HG03521 (cell line): ENCODE results near the gene LHFPL2.

ENCODE experiments used
- ATAC-seq: cut with Tn5 transposase; IDR thresholded peaks from one replicate; pipeline ENCODE4 v1.9.1; 2021; ENCODE audit warnings: mild to moderate bottlenecking, moderate library complexity; ENCODE audit not compliant: unreplicated experiment

The LHFPL2 gene

GRCh38 chr5:78642701-78643100 is 5.9 kb downstream of the LHFPL2 start:
- no peak for ATAC-seq

GRCh38 chr5:78640662-78641474 is 7.7 kb downstream of the LHFPL2 start:
- ATAC-seq: peak; percentile 61

- no peak for ATAC-seq
Measured at GRCh38 chr5:78639791-78640190, 8.8 kb downstream of the LHFPL2 start.

GRCh38 chr5:78638973-78639669 is 9.5 kb downstream of the LHFPL2 start:
- no peak for ATAC-seq

GRCh38 chr5:78638423-78638822 is 10.1 kb downstream of the LHFPL2 start:
- no peak for ATAC-seq

- no peak for ATAC-seq
Measured at GRCh38 chr5:78637468-78637867, 11.1 kb downstream of the LHFPL2 start.

- no peak for ATAC-seq
Measured at GRCh38 chr5:78636682-78637081, 11.9 kb downstream of the LHFPL2 start.

GRCh38 chr5:78634634-78635033 is 13.9 kb downstream of the LHFPL2 start:
- no peak for ATAC-seq

GRCh38 chr5:78634229-78634628 is 14.3 kb downstream of the LHFPL2 start:
- ATAC-seq: no peak

GRCh38 chr5:78633700-78634099 is 14.9 kb downstream of the LHFPL2 start:
- no peak for ATAC-seq

GRCh38 chr5:78632467-78632866 is 16.1 kb downstream of the LHFPL2 start:
- no peak for ATAC-seq

GRCh38 chr5:78631931-78632330 is 16.6 kb downstream of the LHFPL2 start:
- no peak for ATAC-seq

GRCh38 chr5:78630047-78630446 is 18.5 kb downstream of the LHFPL2 start:
- ATAC-seq: no peak

GRCh38 chr5:78629624-78630023 is 18.9 kb downstream of the LHFPL2 start:
- no peak for ATAC-seq

GRCh38 chr5:78628270-78628992 is 20.1 kb downstream of the LHFPL2 start:
- no peak for ATAC-seq

- no peak for ATAC-seq
Measured at GRCh38 chr5:78627766-78628165, 20.8 kb downstream of the LHFPL2 start.

- ATAC-seq: no peak
Measured at GRCh38 chr5:78627175-78627574, 21.4 kb downstream of the LHFPL2 start.

GRCh38 chr5:78626009-78626571 is 22.5 kb downstream of the LHFPL2 start:
- ATAC-seq: no peak

GRCh38 chr5:78624992-78625391 is 23.6 kb downstream of the LHFPL2 start:
- no peak for ATAC-seq

GRCh38 chr5:78624011-78624541 is 24.5 kb downstream of the LHFPL2 start:
- no peak for ATAC-seq
